Osteocyte (in vitro differentiated cells): ENCODE data around the gene FRAS1. TPM values are rescaled to one million over a fixed set of nuclear protein-coding genes. Genes with fewer than 3 reads are reported as not detected.

Experiments used
- DNase-seq: peaks from one replicate; pipeline ENCODE4 v3.0.0; 2021; ENCODE audit warnings: mixed read lengths; ENCODE audit not compliant: unreplicated experiment; ENCODE audit errors: extremely low spot score
- H3K27ac Mint-ChIP-seq: one replicate; pipeline ENCODE4 v1.8.0; 2021; ENCODE audit warnings: mild to moderate bottlenecking, mixed read lengths; ENCODE audit not compliant: unreplicated experiment
- H3K27me3 Mint-ChIP-seq: one replicate; pipeline ENCODE4 v1.8.0; 2021; ENCODE audit warnings: mixed read lengths; ENCODE audit not compliant: unreplicated experiment
- H3K36me3 Mint-ChIP-seq: one replicate; pipeline ENCODE4 v1.8.0; 2021; ENCODE audit warnings: mixed read lengths; ENCODE audit not compliant: unreplicated experiment
- H3K4me1 Mint-ChIP-seq: one replicate; pipeline ENCODE4 v1.8.0; 2021; ENCODE audit warnings: mixed read lengths; ENCODE audit not compliant: unreplicated experiment
- H3K4me3 Mint-ChIP-seq: one replicate; pipeline ENCODE4 v1.8.0; 2021; ENCODE audit warnings: mild to moderate bottlenecking, moderate library complexity, mixed read lengths; ENCODE audit not compliant: unreplicated experiment
- H3K9me3 Mint-ChIP-seq: one replicate; pipeline ENCODE4 v1.8.0; 2021; ENCODE audit warnings: mixed read lengths; ENCODE audit not compliant: unreplicated experiment
- total RNA-seq: library from RNA; stranded (reverse); gene quantifications from 2 replicates; pipeline ENCODE4 v1.2.1, GENCODE V29; 2021
- TF ChIP-seq, protein P1 (sequence below): fragments of 200-600 bp; sonication (generic); IDR thresholded peaks from 2 replicates; pipeline ENCODE4 v1.5.0; 2021; ENCODE audit warnings: antibody characterized with exemption, mild to moderate bottlenecking, moderate library complexity

The FRAS1 gene
- total RNA-seq, 1 donor from 2014 or later: 0.89 TPM

- Mint-ChIP-seq H3K9me3 (peaks cover 6% of the 10 kb centered on the region), H3K4me3 (no peak overlapping the region), H3K27ac (no peak overlapping the region), H3K27me3 (peaks cover 2% of the 10 kb centered on the region), H3K36me3 (no peaks in the 10 kb centered on the region), H3K4me1 (no peaks in the 10 kb centered on the region)
- TF ChIP-seq, protein P1, sequence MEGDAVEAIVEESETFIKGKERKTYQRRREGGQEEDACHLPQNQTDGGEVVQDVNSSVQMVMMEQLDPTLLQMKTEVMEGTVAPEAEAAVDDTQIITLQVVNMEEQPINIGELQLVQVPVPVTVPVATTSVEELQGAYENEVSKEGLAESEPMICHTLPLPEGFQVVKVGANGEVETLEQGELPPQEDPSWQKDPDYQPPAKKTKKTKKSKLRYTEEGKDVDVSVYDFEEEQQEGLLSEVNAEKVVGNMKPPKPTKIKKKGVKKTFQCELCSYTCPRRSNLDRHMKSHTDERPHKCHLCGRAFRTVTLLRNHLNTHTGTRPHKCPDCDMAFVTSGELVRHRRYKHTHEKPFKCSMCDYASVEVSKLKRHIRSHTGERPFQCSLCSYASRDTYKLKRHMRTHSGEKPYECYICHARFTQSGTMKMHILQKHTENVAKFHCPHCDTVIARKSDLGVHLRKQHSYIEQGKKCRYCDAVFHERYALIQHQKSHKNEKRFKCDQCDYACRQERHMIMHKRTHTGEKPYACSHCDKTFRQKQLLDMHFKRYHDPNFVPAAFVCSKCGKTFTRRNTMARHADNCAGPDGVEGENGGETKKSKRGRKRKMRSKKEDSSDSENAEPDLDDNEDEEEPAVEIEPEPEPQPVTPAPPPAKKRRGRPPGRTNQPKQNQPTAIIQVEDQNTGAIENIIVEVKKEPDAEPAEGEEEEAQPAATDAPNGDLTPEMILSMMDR: no peak
- no peak for DNase-seq
Observed at GRCh38 chr4:78145008-78145407, 87.9 kb downstream of the FRAS1 start.

GRCh38 chr4:78145622-78146021, 88.5 kb downstream of the FRAS1 start:
- Mint-ChIP-seq H3K27ac (no peak overlapping the region), H3K4me3 (no peak overlapping the region), H3K27me3 (peaks cover 2% of the 10 kb centered on the region)

GRCh38 chr4:78149751-78150542, 92.8 kb downstream of the FRAS1 start:
- Mint-ChIP-seq H3K9me3 (no peaks in the 10 kb centered on the region), H3K27me3 (peaks cover 2% of the 10 kb centered on the region), H3K4me1 (no peaks in the 10 kb centered on the region), H3K27ac (no peak overlapping the region), H3K4me3 (no peak overlapping the region), H3K36me3 (no peaks in the 10 kb centered on the region)
- TF ChIP-seq, protein P1: no peak
- no peak for DNase-seq

More at GRCh38 chr4:78145622-78146021, 88.5 kb downstream of the FRAS1 start:
- TF ChIP-seq, protein P1: no peak
- H3K36me3 Mint-ChIP-seq: no peaks in the 10 kb centered on the region
- H3K9me3 Mint-ChIP-seq: peaks cover 6% of the 10 kb centered on the region
- no peak for DNase-seq
- H3K4me1 Mint-ChIP-seq: no peaks in the 10 kb centered on the region

- no peak overlapping the region for H3K27ac Mint-ChIP-seq
- no peak overlapping the region for H3K4me3 Mint-ChIP-seq
- peaks cover 2% of the 10 kb centered on the region for H3K27me3 Mint-ChIP-seq
- no peaks in the 10 kb centered on the region for H3K9me3 Mint-ChIP-seq
- H3K4me1 Mint-ChIP-seq: no peaks in the 10 kb centered on the region
- no peak for DNase-seq
- H3K36me3 Mint-ChIP-seq: no peaks in the 10 kb centered on the region
- TF ChIP-seq, protein P1: no peak
Observed at GRCh38 chr4:78150543-78150864, 93.4 kb downstream of the FRAS1 start.

DNA sequence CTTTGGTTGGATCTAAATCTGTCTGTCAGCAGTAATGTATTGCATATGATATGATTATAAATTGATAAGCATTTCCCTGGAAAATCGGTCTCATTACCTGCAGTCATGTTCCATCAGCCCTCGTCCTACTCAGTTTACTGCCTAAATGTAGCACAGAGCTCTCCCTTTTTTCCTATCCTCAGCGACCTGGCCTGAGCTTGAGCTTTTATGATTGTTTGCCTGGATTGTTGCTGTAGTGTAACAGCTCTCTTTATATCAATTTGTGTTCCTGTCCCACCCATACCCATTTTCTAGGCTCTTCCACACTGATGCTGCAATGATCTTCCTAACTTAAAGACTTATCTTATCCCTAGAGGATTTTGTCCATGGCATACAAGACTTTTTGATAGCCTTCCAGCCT, 95.7 kb downstream of the FRAS1 start:
- Mint-ChIP-seq H3K4me3 (no peak overlapping the region), H3K36me3 (no peaks in the 10 kb centered on the region), H3K27me3 (peaks cover 10% of the 10 kb centered on the region), H3K4me1 (no peaks in the 10 kb centered on the region), H3K9me3 (peaks cover 3% of the 10 kb centered on the region), H3K27ac (no peak overlapping the region)
- TF ChIP-seq, protein P1: no peak
- no peak for DNase-seq
